Erythroblast (primary cell): ENCODE results near the gene PRR11.

ENCODE experiments used
- GATA1 ChIP-seq: IDR thresholded peaks from 2 replicates; pipeline ENCODE4 v1.6.1; 2011; ENCODE audit warnings: low read depth, mild to moderate bottlenecking, control low read depth, low read length, moderate library complexity
- POLR2A ChIP-seq: IDR thresholded peaks from 2 replicates; pipeline ENCODE4 v1.6.1; 2011; ENCODE audit warnings: mild to moderate bottlenecking, low read length

GRCh38 chr17:59244081-59244480 lies 88.5 kb downstream of the PRR11 start:
- no peak for TF ChIP-seq POLR2A
- no peak for TF ChIP-seq GATA1
